OCI-LY1 (cell line): ENCODE data around the gene ITPRID1.

Experiments
- H2AFZ ChIP-seq: fragments of 200-600 bp; sonication (generic), shearing (Covaris generic); 2 replicates; pipeline ENCODE4 v1.6.0; 2014; ENCODE audit warnings: antibody characterized with exemption, mild to moderate bottlenecking, low read length
- H3F3A ChIP-seq: fragments of 200-600 bp; sonication (generic), shearing (Covaris generic); 2 replicates; pipeline ENCODE4 v1.6.0; 2014; ENCODE audit warnings: mild to moderate bottlenecking, antibody characterized with exemption, low read length, moderate library complexity; ENCODE audit not compliant: insufficient read depth
- H3K27ac ChIP-seq: fragments of 200-600 bp; sonication (generic); 2 replicates; pipeline ENCODE4 v1.5.1; 2014; ENCODE audit warnings: low read length, mixed run types, mild to moderate bottlenecking, low read depth; ENCODE audit not compliant: poor library complexity, severe bottlenecking
- H3K27me3 ChIP-seq: fragments of 200-600 bp; sonication (generic); 2 replicates; pipeline ENCODE4 v1.6.0; 2014; ENCODE audit warnings: antibody characterized with exemption, mild to moderate bottlenecking, low read length, moderate library complexity; ENCODE audit not compliant: insufficient read depth
- H3K36me3 ChIP-seq: fragments of 200-600 bp; sonication (generic); 2 replicates; pipeline ENCODE4 v1.6.1; 2014; ENCODE audit warnings: mild to moderate bottlenecking, antibody characterized with exemption, low read length, moderate library complexity, mixed read lengths; ENCODE audit not compliant: insufficient read depth
- H3K4me1 ChIP-seq: fragments of 200-600 bp; sonication (generic); 2 replicates; pipeline ENCODE4 v1.5.1; 2014; ENCODE audit warnings: mild to moderate bottlenecking, low read length, moderate library complexity; ENCODE audit not compliant: insufficient read depth, severe bottlenecking
- H3K4me2 ChIP-seq: fragments of 200-600 bp; sonication (generic), shearing (Covaris generic); 2 replicates; pipeline ENCODE4 v1.6.1; 2014; ENCODE audit warnings: low read length
- H3K4me3 ChIP-seq: fragments of 200-600 bp; sonication (generic); 2 replicates; pipeline ENCODE4 v1.5.1; 2014; ENCODE audit warnings: low read length, low read depth, mild to moderate bottlenecking, mixed read lengths; ENCODE audit not compliant: poor library complexity, severe bottlenecking
- H3K79me2 ChIP-seq: fragments of 200-600 bp; shearing (Covaris generic); 2 replicates; pipeline ENCODE4 v1.6.1; 2016; ENCODE audit warnings: mixed run types, low read length, mixed read lengths; ENCODE audit not compliant: insufficient read depth
- H3K9ac ChIP-seq: fragments of 200-600 bp; sonication (generic), shearing (Covaris generic); 2 replicates; pipeline ENCODE4 v1.6.1; 2014; ENCODE audit warnings: mild to moderate bottlenecking, low read length, mixed read lengths
- H3K9me2 ChIP-seq: fragments of 200-600 bp; sonication (generic), shearing (Covaris generic); 2 replicates; pipeline ENCODE4 v1.6.1; 2014; ENCODE audit warnings: low read depth, mild to moderate bottlenecking, low read length, mixed read lengths
- H3K9me3 ChIP-seq: fragments of 200-600 bp; shearing (Covaris generic); 2 replicates; pipeline ENCODE4 v1.6.1; 2014; ENCODE audit warnings: low read length, mixed read lengths
- H4K20me1 ChIP-seq: fragments of 200-600 bp; sonication (generic), shearing (Covaris generic); 2 replicates; pipeline ENCODE4 v1.6.0; 2016; ENCODE audit warnings: mild to moderate bottlenecking, low read length; ENCODE audit not compliant: insufficient read depth
- CTCF ChIP-seq: fragments of 200-600 bp; sonication (generic), shearing (Covaris generic); IDR thresholded peaks from 2 replicates; pipeline ENCODE4 v1.5.1; 2017; ENCODE audit warnings: mild to moderate bottlenecking, antibody characterized with exemption, low read length, moderate library complexity, mixed read lengths
- EZH2 ChIP-seq: fragments of 200-600 bp; sonication (generic), shearing (Covaris generic); IDR thresholded peaks from 2 replicates; pipeline ENCODE4 v1.8.0; 2017; ENCODE audit warnings: borderline replicate concordance, mixed run types, mild to moderate bottlenecking, antibody characterized with exemption, low read length, moderate library complexity, mixed read lengths

ITPRID1 gene

GRCh38 chr7:31583526-31583925, 69.6 kb downstream of the ITPRID1 start:
- Histone ChIP-seq H3K4me2 (no peak overlapping the region), H3K9ac (no peak overlapping the region), H4K20me1 (no peaks in the 10 kb centered on the region), H3K4me1 (no peaks in the 10 kb centered on the region), H3K27ac (no peak overlapping the region), H3K27me3 (no peaks in the 10 kb centered on the region), H3K9me2 (no peaks in the 10 kb centered on the region), H3F3A (no peaks in the 10 kb centered on the region), H2AFZ (no peak overlapping the region), H3K79me2 (no peaks in the 10 kb centered on the region), H3K36me3 (no peaks in the 10 kb centered on the region), H3K4me3 (no peak overlapping the region), H3K9me3 (no peaks in the 10 kb centered on the region)
- TF ChIP-seq EZH2 = no peak
- TF ChIP-seq CTCF = no peak

GRCh38 chr7:31583942-31584341, 70.1 kb downstream of the ITPRID1 start:
- TF ChIP-seq CTCF (no peak), EZH2 (no peak)

GRCh38 chr7:31595390-31595789, 81.5 kb downstream of the ITPRID1 start:
- peaks cover 9% of the 10 kb centered on the region for H3K9me2 ChIP-seq
- no peaks in the 10 kb centered on the region for H3K27me3 ChIP-seq

More at GRCh38 chr7:31583942-31584341, 70.1 kb downstream of the ITPRID1 start:
- Histone ChIP-seq H3K4me3 (no peak overlapping the region), H2AFZ (no peak overlapping the region), H3F3A (no peaks in the 10 kb centered on the region), H3K79me2 (no peaks in the 10 kb centered on the region), H3K27me3 (no peaks in the 10 kb centered on the region), H3K27ac (no peak overlapping the region), H3K4me1 (no peaks in the 10 kb centered on the region), H3K36me3 (no peaks in the 10 kb centered on the region), H3K9me3 (no peaks in the 10 kb centered on the region), H3K9ac (no peak overlapping the region), H4K20me1 (no peaks in the 10 kb centered on the region), H3K4me2 (no peak overlapping the region), H3K9me2 (no peaks in the 10 kb centered on the region; the same call in 1 of the 2 replicates)

More at GRCh38 chr7:31595390-31595789, 81.5 kb downstream of the ITPRID1 start:
- Histone ChIP-seq H3K27ac (no peak overlapping the region), H4K20me1 (no peaks in the 10 kb centered on the region), H3K36me3 (no peaks in the 10 kb centered on the region), H3K4me3 (no peak overlapping the region), H3K9ac (no peak overlapping the region), H2AFZ (no peak overlapping the region), H3K9me3 (no peaks in the 10 kb centered on the region), H3F3A (no peaks in the 10 kb centered on the region), H3K4me1 (no peaks in the 10 kb centered on the region), H3K79me2 (no peaks in the 10 kb centered on the region), H3K4me2 (no peak overlapping the region)
- TF ChIP-seq EZH2 = no peak
- TF ChIP-seq CTCF = no peak
